ENCODE data around the gene RPS6KB1.

DNA sequence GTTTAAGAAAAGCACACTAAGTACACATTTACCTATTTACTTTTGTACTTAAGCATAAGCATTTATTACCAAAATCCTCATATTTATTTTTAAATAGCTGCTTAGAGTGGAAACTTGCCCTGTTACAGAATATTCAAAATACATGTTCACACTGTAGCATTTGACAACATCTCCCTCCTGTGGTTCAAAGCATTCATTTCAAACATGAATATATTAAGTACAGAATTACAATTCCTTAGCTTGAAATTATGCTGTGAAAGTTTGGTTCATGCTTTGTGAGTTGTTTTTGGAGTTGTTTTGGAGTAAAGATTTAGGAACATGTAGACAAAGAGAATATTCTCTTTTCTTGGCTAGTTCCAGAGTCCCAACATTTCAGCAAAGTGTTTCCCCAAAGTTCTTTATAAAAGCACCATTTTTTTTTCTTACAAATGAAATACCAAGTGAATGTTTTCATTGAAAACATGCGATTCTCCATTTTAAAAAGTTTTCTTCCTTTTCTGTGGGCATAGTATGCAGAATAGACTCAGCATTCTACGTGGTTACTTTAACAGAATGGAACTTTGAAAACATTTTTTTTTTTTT lies 33.4 kb upstream of the RPS6KB1 start:
- TF ChIP-seq EZH2 (IDR thresholded peaks at IDR 0.05; ENCODE audit: low read length) = no peak
- TF ChIP-seq, protein P1, sequence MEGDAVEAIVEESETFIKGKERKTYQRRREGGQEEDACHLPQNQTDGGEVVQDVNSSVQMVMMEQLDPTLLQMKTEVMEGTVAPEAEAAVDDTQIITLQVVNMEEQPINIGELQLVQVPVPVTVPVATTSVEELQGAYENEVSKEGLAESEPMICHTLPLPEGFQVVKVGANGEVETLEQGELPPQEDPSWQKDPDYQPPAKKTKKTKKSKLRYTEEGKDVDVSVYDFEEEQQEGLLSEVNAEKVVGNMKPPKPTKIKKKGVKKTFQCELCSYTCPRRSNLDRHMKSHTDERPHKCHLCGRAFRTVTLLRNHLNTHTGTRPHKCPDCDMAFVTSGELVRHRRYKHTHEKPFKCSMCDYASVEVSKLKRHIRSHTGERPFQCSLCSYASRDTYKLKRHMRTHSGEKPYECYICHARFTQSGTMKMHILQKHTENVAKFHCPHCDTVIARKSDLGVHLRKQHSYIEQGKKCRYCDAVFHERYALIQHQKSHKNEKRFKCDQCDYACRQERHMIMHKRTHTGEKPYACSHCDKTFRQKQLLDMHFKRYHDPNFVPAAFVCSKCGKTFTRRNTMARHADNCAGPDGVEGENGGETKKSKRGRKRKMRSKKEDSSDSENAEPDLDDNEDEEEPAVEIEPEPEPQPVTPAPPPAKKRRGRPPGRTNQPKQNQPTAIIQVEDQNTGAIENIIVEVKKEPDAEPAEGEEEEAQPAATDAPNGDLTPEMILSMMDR (optimal IDR thresholded peaks at IDR 0.05 in 1 of 3, IDR thresholded peaks at IDR 0.05 in 1 of 3, conservative IDR thresholded peaks at IDR 0.05 in 1 of 3; ENCODE audit: extremely low read depth in 1 of 3, insufficient read depth in 2 of 3, low read length in 3 of 3) = peak in 2 of 3 experiments; percentile 37 to 52
